GM19099 (cell line): Measurements from ENCODE around the gene AGFG2.

Experiments used
- POLR2A ChIP-seq: IDR thresholded peaks from 3 replicates; pipeline ENCODE4 v1.6.1; 2011; ENCODE audit warnings: low read depth; ENCODE audit not compliant: insufficient read length; ENCODE audit errors: extremely low read depth

Gene AGFG2

GRCh38 chr7:100546129-100546925 lies 7.3 kb downstream of the AGFG2 start:
- no peak for TF ChIP-seq POLR2A

DNA sequence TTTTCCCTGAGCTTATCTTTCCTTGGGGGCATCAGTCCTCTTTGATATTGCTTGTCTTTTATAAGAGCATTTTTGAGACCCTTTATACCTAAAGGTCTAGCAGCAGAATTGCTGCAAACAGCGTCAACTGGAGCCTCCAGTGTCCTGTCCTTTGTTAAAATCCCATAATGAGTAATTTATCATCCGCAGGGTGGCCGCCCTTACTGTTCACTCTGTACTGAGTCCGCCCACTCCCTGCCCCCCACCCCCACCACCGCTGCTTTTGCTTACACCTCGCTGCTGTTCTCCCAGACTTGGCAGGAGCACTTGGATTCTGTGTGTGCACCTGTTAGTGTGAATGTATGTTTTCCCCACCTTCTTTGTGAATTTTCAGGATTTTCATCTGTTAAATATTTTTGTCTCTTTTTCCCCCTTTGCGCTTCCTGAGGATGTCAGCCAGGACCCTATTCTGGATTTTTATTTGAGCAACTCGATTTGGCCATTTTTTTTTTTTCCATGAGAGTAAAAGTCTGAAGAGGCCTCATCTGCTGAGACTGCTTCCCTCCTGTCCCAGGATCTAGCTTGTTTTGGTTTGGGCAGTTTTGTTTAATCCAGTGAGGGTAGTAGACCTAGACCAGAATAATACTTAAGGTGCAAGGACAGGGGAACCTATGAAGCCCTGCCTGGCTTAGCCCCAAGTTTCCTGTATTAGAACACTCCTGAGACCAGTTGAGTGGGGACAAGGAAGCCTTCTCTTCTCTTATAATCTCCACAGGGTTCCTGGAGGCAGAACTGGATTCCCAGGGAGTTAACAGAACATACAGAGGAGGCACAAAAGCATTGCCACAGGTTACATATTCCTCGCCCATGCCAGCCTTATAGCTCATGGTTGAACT lies 8.2 kb downstream of the AGFG2 start:
- TF ChIP-seq POLR2A, result no peak

- TF ChIP-seq POLR2A, result no peak
These were observed 8.9 kb downstream of the AGFG2 start for GRCh38 chr7:100547872-100548271.

DNA sequence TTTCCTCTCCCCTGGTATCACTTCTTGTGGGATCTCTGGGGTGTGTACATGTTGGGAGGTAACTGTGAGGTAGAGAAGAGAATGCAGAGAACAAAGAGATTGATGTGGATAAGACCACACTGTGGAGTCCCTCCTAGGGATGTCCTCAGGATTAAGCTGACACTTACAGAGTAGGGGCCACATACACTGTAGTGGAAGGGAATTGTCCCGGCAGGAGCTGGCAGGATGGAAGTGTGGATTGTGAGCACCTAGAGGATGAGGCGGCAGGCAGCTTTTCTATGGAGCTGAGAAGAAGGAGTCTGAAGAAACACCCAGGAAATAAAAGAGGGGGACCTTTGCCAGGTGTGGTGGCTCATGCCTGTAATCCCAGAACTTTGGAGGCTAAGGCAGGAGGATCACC lies 13.5 kb downstream of the AGFG2 start:
- no peak for TF ChIP-seq POLR2A

- TF ChIP-seq POLR2A, result no peak
These were observed 14.0 kb downstream of the AGFG2 start for GRCh38 chr7:100553032-100553431.

- TF ChIP-seq POLR2A, result no peak
These were observed 16.7 kb downstream of the AGFG2 start for GRCh38 chr7:100555701-100556100.

- no peak for TF ChIP-seq POLR2A
These were observed 17.5 kb downstream of the AGFG2 start for GRCh38 chr7:100556541-100556940.

DNA sequence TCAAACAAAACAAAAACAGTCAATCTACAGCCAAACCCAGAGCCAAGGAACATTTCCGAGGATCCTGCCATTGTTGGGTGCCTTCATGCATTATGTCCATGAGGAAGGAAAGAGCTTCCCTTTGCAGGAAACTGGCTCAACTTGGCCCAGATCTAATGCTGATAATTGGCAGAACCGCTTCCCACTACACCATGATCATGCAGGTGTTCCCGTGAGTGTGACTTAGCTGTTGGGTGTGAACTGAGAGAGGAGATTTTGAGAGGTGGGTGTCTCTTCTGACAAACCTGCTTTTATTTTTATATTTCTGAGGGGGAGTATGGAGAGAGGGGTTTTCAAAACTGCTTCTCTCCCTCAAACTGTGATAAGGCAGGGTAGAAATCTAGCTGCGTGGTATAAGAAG lies 20.1 kb downstream of the AGFG2 start:
- no peak for TF ChIP-seq POLR2A

DNA sequence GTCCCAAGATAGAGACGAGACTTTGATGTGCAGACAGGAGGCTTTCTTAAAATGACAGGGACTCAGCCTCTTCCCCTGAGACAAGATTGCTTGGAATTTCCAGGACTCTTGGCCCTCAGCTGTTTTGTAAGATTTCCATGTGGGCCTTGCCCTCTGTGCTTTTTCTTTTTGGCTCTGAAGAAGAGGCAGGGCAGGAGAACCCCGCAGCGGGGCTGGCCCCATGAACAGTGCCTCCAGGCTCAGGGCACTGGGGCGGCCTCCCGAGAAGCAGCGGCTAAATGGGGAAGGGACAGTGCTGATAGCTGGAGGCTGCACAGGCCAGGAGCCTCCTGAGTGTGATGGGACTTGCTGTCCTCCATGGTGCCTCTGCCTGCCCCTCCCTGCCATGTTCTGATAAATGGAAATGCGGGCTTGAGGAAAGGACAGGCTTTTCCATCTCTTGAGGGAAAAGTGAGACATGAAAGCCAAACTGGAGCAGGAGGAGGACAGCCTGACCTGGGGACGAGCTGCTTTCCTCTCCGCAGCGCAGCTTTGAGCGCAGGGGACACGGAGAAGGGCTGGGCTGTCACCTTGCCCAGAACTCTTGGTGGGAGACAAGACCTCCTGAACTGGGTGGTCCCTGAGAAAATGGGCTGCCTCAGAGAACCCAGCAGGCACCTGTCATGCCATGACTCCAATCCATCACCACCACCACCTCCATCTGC lies 22.6 kb downstream of the AGFG2 start:
- TF ChIP-seq POLR2A, result no peak

DNA sequence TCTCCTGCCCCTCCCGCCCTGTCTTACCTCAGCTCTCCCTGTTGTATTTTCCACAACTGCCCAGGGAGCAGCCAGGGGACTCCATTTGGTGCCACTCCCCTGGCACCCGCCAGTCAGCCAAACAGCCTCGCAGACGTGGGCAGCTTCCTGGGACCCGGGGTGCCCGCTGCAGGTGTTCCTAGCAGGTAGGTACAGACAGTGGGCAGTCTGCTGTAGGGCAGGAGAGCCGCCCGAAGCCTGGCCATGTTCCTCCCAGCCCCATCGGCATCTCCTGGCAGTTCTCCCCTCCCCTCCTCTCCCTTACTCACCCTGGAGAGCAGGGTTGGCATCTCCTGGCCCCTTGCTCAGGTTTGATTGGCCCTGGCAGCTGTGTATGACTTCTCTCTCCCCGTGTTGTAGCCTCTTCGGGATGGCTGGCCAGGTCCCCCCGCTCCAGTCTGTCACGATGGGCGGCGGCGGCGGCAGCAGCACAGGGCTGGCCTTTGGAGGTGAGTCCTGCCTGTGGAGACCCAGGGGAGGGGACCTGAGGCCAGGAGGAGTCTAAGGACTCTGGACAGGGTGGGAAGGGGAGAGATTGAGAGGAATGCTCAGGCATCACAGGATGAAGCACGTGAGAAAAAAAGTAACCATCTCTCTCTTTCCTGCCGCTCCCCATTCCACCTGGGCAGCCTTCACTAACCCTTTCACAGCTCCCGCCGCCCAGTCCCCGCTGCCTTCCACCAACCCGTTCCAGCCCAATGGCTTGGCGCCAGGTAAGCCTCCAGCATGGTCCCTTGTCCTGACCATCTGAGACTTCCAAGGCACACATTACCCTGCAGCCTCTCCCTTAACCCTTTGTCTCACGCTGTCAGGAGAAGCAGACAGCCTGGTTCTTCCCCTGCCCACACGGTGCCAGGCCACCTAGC lies 23.4 kb downstream of the AGFG2 start:
- no peak for TF ChIP-seq POLR2A

DNA sequence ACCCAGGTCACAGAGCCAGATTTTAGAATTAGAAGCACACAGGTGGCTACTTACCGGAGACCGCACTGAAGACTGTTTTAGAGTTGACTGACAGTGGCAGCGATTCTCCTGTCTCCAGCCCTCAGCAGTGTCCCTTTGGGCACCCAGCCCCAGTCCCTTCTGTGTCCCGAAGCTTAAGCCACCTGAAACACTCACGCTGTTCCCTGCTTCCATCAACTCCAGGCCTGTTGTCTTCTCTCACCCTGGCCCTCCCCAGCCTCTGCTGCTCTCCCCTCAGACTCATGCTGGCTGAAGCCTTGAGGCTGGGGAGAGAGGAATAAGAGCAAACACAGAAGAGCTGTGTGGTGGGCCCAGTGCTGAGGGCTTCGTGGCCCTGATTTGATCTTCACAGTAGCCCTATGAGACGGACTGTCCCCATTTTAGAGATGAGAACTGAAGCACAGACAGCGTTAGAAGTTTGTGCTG lies 24.1 kb downstream of the AGFG2 start:
- TF ChIP-seq POLR2A, result no peak

GRCh38 chr7:100563809-100564400 lies 24.9 kb downstream of the AGFG2 start:
- TF ChIP-seq POLR2A, result no peak

DNA sequence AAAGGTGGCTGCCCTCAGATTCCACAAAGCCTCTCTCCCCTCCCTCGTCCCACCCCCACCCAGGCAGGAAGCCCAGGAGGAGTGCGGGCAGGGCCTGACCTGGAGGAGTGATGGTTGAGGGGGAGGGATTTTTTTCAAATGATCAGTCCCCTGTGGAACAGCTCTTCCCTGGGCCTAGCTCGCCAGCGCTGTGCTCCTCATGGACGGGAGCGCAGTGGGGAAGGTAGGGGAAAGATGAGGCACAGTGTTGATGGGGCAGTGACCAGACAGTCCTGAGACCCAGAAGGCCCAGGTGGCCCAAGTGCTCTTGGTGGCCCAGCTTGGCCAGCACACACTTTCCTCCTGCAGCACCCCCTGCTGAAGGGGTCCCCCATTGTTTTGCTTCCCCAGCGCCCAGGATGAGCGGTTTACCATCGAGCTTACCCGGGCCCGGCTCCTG lies 26.1 kb downstream of the AGFG2 start:
- TF ChIP-seq POLR2A, result no peak

DNA sequence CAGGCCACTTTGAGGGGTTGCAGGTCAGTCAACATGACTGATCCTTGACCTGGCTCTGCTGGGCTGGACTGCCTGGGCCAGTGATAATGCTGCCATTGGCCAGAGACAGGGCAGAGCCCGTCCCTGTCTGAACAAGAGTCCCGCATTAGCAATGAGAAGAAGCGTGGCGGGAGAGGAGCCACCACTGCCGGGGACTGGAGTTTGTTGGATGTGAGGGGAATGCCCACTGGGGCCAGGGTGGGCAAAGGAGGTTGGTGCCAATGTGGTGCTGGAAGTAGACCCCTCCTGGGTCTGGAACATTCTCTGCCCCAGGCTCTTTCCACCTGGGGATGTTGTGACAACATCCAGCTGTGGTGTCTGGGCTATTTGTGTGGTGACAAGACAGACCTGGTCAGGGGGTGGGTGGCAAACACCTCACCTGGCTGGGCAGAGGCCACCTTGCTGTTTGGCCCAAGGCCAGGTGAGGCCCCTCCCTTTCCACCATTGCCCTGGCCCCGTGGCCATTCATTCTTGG lies 27.1 kb downstream of the AGFG2 start:
- no peak for TF ChIP-seq POLR2A
